SK-N-SH treated with all-trans-retinoic acid at 6 μM for 48 hours (cell line): ENCODE data around the gene CERK.

Source experiments
- CREB5 ChIP-seq: fragments of 250-450 bp; sonication (Bioruptor Pico); IDR thresholded peaks from 2 replicates; pipeline ENCODE4 v1.5.1; 2020; ENCODE audit warnings: low read depth, mild to moderate bottlenecking, moderate library complexity
- ESRRG ChIP-seq: fragments of 250-450 bp; sonication (Bioruptor Pico); IDR thresholded peaks from 2 replicates; pipeline ENCODE4 v1.6.1; 2021; ENCODE audit warnings: mild to moderate bottlenecking
- ISL1 ChIP-seq: fragments of 250-450 bp; sonication (Bioruptor Pico); IDR thresholded peaks from 2 replicates; pipeline ENCODE4 v2.1.2; 2022; ENCODE audit warnings: mild to moderate bottlenecking, moderate library complexity
- POU6F1 ChIP-seq: fragments of 250-450 bp; sonication (Bioruptor Pico); IDR thresholded peaks from 2 replicates; pipeline ENCODE4 v1.8.0; 2021; ENCODE audit warnings: low read depth, mild to moderate bottlenecking, moderate library complexity, borderline replicate concordance
- PPARA ChIP-seq: fragments of 250-450 bp; sonication (Bioruptor Pico); IDR thresholded peaks from 2 replicates; pipeline ENCODE4 v1.5.0; 2020; ENCODE audit warnings: mild to moderate bottlenecking, borderline replicate concordance
- RARB ChIP-seq: fragments of 250-450 bp; sonication (Bioruptor Pico); IDR thresholded peaks from 2 replicates; pipeline ENCODE4 v1.8.0; 2021; ENCODE audit warnings: mild to moderate bottlenecking, moderate library complexity
- TOX ChIP-seq: fragments of 250-450 bp; sonication (Bioruptor Pico); IDR thresholded peaks from 2 replicates; pipeline ENCODE4 v1.8.0; 2021; ENCODE audit warnings: mild to moderate bottlenecking, moderate library complexity, borderline replicate concordance

GRCh38 chr22:46668116-46668515, 69.9 kb downstream of the CERK start:
- no peak for TF ChIP-seq PPARA (CRISPR knock-in tag)
- no peak for TF ChIP-seq POU6F1 (CRISPR knock-in tag)
- no peak for TF ChIP-seq CREB5 (CRISPR knock-in tag)
- TF ChIP-seq ESRRG (CRISPR knock-in tag), result no peak
- no peak for TF ChIP-seq RARB (CRISPR knock-in tag)
- TF ChIP-seq ISL1 (CRISPR knock-in tag), result no peak
- no peak for TF ChIP-seq TOX (CRISPR knock-in tag)
